ENCODE results near the gene FRMD4A. TPM values are rescaled to one million over a fixed set of nuclear protein-coding genes. Genes with fewer than 3 reads are reported as not detected.

The FRMD4A gene
- total RNA-seq, 4 donors from 2014 or later: 4.0 to 12.7 (median 5.6) TPM

GRCh38 chr10:14126697-14127440 lies 203.9 kb downstream of the FRMD4A start:
- no peak overlapping the region for H3K27ac ChIP-seq
- no peak for DNase-seq
- in situ Hi-C loops (cut with MboI; ENCODE audit: low pct_ligation_motif_present in 1 of 4, low pct_unique_long_range_greater_than_20kb in 1 of 4, low sequenced_read_pairs in 3 of 4) (no loop called here), intact Hi-C loops (cut with DNase I; ENCODE audit: low total_unique reads) (no loop called here)
- H3K4me3 ChIP-seq: no peak overlapping the region
- no peaks in the 10 kb centered on the region for H3K4me1 ChIP-seq
- TF ChIP-seq, protein P1, sequence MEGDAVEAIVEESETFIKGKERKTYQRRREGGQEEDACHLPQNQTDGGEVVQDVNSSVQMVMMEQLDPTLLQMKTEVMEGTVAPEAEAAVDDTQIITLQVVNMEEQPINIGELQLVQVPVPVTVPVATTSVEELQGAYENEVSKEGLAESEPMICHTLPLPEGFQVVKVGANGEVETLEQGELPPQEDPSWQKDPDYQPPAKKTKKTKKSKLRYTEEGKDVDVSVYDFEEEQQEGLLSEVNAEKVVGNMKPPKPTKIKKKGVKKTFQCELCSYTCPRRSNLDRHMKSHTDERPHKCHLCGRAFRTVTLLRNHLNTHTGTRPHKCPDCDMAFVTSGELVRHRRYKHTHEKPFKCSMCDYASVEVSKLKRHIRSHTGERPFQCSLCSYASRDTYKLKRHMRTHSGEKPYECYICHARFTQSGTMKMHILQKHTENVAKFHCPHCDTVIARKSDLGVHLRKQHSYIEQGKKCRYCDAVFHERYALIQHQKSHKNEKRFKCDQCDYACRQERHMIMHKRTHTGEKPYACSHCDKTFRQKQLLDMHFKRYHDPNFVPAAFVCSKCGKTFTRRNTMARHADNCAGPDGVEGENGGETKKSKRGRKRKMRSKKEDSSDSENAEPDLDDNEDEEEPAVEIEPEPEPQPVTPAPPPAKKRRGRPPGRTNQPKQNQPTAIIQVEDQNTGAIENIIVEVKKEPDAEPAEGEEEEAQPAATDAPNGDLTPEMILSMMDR (IDR thresholded peaks at IDR 0.05): no peak
- no peaks in the 10 kb centered on the region for H3K27me3 ChIP-seq
- WGBS, 2 donors (ENCODE audit: low coverage in 1 of 2): 71 to 85% methylated on average over 4 to 6 of the region's 6 CpGs
- H3K36me3 ChIP-seq: no peaks in the 10 kb centered on the region
- no peaks in the 10 kb centered on the region for H3K9me3 ChIP-seq

DNA sequence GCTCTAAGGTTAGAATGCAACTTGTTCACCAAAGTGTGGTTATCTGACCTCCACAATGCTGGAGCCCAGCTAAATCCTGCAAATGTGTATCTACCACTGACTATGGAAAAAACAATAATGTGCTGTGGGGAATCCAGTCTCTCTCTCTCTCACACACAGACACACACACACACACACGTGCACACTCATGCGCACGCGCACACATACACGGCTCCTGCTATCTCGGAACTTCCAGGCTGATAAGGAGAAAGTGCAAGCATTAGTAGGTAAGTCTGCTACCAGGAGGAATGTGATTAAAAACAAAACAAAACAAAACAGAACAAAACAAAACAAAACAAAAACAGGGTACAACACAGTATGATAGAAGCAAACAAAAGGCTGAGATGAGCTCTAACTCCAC lies 205.2 kb downstream of the FRMD4A start:
- WGBS, 2 donors (ENCODE audit: low coverage in 1 of 2): 69 to 82% methylated on average over 3 to 6 of the region's 6 CpGs
- Histone ChIP-seq H3K9me3 (no peaks in the 10 kb centered on the region), H3K4me3 (no peak overlapping the region), H3K4me1 (no peaks in the 10 kb centered on the region), H3K27ac (no peak overlapping the region), H3K36me3 (no peaks in the 10 kb centered on the region), H3K27me3 (no peaks in the 10 kb centered on the region)
- intact Hi-C loops (cut with DNase I; ENCODE audit: low total_unique reads) (no loop called here), in situ Hi-C loops (cut with MboI; ENCODE audit: low pct_ligation_motif_present in 1 of 4, low pct_unique_long_range_greater_than_20kb in 1 of 4, low sequenced_read_pairs in 3 of 4) (no loop called here)
- no peak for DNase-seq
- TF ChIP-seq EP300 (IDR thresholded peaks at IDR 0.05; ENCODE audit: low read depth) (no peak), POLR2AphosphoS5 (IDR thresholded peaks at IDR 0.05) (no peak), POLR2A (IDR thresholded peaks at IDR 0.05) (no peak)
- TF ChIP-seq, protein P1 (IDR thresholded peaks at IDR 0.05): no peak

DNA sequence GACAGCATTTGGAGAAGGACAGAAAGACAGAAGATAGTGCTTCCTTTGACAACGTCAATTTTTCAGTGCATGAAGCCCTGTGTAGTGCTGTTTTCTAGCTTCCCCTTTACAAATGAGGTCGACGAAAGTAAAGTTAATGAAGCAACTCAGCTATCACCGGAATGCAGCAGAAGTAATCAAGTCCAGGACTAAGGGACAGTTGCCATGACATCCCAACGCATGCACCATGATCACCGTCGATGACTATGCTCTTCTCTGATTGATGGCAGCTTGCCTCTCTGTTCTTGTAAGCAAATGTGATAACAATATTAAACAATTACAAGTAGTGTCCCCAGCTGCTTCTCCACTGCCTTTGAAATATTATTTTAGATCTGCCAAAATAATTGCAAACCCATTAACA lies 205.8 kb downstream of the FRMD4A start:
- WGBS, 2 donors (ENCODE audit: low coverage in 1 of 2): 51 to 84% methylated on average over 4 to 7 of the region's 7 CpGs
- Histone ChIP-seq H3K9me3 (no peaks in the 10 kb centered on the region), H3K4me1 (no peaks in the 10 kb centered on the region), H3K27ac (no peak overlapping the region), H3K36me3 (no peaks in the 10 kb centered on the region), H3K4me3 (no peak overlapping the region), H3K27me3 (no peaks in the 10 kb centered on the region)
- intact Hi-C loops (cut with DNase I; ENCODE audit: low total_unique reads): no loop called here
- DNase-seq: no peak
- TF ChIP-seq EP300 (IDR thresholded peaks at IDR 0.05; ENCODE audit: low read depth) (no peak), POLR2A (IDR thresholded peaks at IDR 0.05) (no peak), POLR2AphosphoS5 (IDR thresholded peaks at IDR 0.05) (no peak)
- TF ChIP-seq, protein P1 (IDR thresholded peaks at IDR 0.05): no peak
- in situ Hi-C loops (cut with MboI; ENCODE audit: low pct_ligation_motif_present in 1 of 4, low pct_unique_long_range_greater_than_20kb in 1 of 4, low sequenced_read_pairs in 3 of 4): no loop called here

DNA sequence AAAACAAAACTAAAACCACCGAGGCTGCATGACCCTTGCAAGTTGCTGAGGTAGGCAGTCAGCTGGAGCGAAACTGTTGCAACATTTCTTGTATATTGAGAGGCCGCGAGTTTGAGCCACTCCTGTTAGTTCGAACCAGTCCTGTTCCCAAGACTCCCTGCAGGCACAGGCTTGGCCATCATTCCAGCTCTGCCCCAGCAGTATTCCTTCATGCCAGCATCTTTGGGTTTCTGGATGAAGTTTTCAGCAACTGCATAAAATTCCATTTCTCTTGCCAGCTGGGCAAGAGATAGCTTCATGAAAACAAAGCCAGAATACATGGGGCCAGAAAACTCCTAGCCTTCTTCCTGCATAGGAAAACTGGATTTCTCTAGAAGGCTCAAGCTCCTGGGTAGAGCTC lies 207.6 kb downstream of the FRMD4A start:
- WGBS, 2 donors (ENCODE audit: low coverage in 1 of 2): 56 to 79% methylated on average over 2 to 5 of the region's 5 CpGs
- in situ Hi-C loops (cut with MboI; ENCODE audit: low pct_ligation_motif_present in 1 of 4, low pct_unique_long_range_greater_than_20kb in 1 of 4, low sequenced_read_pairs in 3 of 4) (no loop called here), intact Hi-C loops (cut with DNase I; ENCODE audit: low total_unique reads) (no loop called here)
- Histone ChIP-seq H3K27ac (no peak overlapping the region), H3K36me3 (no peaks in the 10 kb centered on the region), H3K27me3 (no peaks in the 10 kb centered on the region), H3K9me3 (no peaks in the 10 kb centered on the region), H3K4me3 (no peak overlapping the region), H3K4me1 (no peaks in the 10 kb centered on the region)
- no peak for DNase-seq
- TF ChIP-seq POLR2AphosphoS5 (IDR thresholded peaks at IDR 0.05): no peak
- TF ChIP-seq EP300 (IDR thresholded peaks at IDR 0.05; ENCODE audit: low read depth): no peak
- TF ChIP-seq, protein P1 (IDR thresholded peaks at IDR 0.05): no peak
- no peak for TF ChIP-seq POLR2A (IDR thresholded peaks at IDR 0.05)
